Ovary (tissue), 3 donors: ENCODE results near the gene NPFFR2.
"Not testable (repeated sequence)": the region's sequence is repeated elsewhere in the genome, so short reads cannot be mapped to it uniquely, and the experiment has no call there.

Experiments
- CTCF ChIP-seq, 3 donors: fragments of 450-650 bp in 2 of 3; fragments of 200-600 bp in 1 of 3; IDR thresholded peaks; one replicate each; pipeline versions ENCODE4 v1.5.1 to v1.8.0; 2016 to 2022; ENCODE audit warnings: antibody characterized with exemption in 3 of 3, mild to moderate bottlenecking in 1 of 3
- EP300 ChIP-seq: sonication (generic); formaldehyde crosslinking; IDR thresholded peaks from one replicate; pipeline ENCODE4 v1.6.1; 2017; ENCODE audit warnings: antibody characterized with exemption
- POLR2A ChIP-seq: fragments of 450-650 bp; IDR thresholded peaks from one replicate; pipeline ENCODE4 v1.6.1; 2017; ENCODE audit warnings: antibody characterized with exemption, mild to moderate bottlenecking, moderate library complexity
- donor health status: DM: no; HTN: no; CAD: no.

GRCh38 chr4:72139997-72140396 is 108.2 kb downstream of the NPFFR2 start:
- not testable (repeated sequence) for TF ChIP-seq POLR2A; CTCF (IDR thresholded peaks at IDR 0.05); EP300
